ENCODE measurements around the gene KRT81. TPM values are rescaled to one million over a fixed set of nuclear protein-coding genes. Genes with fewer than 3 reads are reported as not detected.
"Not testable (repeated sequence)": the region's sequence is repeated elsewhere in the genome, so short reads cannot be mapped to it uniquely, and the experiment has no call there.

The KRT81 gene
- total and polyA plus RNA-seq, 10 donors = 0.05 to 0.37 TPM; not detected in 8

DNA sequence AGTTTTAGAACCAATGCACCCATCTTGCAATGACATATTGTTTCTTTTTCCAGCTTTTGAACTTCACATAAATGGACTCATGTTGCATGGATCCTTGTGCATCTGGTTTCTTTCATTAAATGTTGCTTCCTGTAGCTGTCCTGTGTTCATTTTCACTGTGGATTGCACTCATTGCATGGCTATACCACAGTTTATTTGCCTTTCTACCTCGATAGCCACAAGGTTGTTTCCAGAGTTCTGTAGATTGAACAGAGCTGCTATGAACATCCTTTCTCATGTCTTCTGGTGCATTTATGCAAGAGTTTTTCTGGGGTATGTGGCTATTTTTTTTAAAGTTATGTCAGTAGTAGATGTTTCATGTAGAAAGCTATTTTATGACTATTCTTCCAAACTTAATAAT, 3.5 kb upstream of the KRT81 start:
- intact Hi-C loops (cut with DNase I; ENCODE audit: low total_unique reads) = no loop called here
- DNase-seq = no peak
- Histone ChIP-seq H3K27me3 (replicated peaks in 1 of 7) (peaks cover 0 to 29% (median 0%) of the 10 kb centered on the region in 7 donors), H3K4me3 (no peak overlapping the region), H3K4me1 (no peaks in the 10 kb centered on the region), H3K9me3 (no peaks in the 10 kb centered on the region), H3K27ac (no peak overlapping the region), H3K36me3 (no peaks in the 10 kb centered on the region)
- WGBS, 5 donors = 33 to 53% (median 36%) methylated on average over 1 of the region's 1 CpG
- TF ChIP-seq POLR2A (IDR thresholded peaks at IDR 0.05) (no peak), POLR2AphosphoS5 (IDR thresholded peaks at IDR 0.05) (no peak)
- TF ChIP-seq, protein P1, sequence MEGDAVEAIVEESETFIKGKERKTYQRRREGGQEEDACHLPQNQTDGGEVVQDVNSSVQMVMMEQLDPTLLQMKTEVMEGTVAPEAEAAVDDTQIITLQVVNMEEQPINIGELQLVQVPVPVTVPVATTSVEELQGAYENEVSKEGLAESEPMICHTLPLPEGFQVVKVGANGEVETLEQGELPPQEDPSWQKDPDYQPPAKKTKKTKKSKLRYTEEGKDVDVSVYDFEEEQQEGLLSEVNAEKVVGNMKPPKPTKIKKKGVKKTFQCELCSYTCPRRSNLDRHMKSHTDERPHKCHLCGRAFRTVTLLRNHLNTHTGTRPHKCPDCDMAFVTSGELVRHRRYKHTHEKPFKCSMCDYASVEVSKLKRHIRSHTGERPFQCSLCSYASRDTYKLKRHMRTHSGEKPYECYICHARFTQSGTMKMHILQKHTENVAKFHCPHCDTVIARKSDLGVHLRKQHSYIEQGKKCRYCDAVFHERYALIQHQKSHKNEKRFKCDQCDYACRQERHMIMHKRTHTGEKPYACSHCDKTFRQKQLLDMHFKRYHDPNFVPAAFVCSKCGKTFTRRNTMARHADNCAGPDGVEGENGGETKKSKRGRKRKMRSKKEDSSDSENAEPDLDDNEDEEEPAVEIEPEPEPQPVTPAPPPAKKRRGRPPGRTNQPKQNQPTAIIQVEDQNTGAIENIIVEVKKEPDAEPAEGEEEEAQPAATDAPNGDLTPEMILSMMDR (IDR thresholded peaks at IDR 0.05 in 8 of 11, conservative IDR thresholded peaks at IDR 0.05 in 3 of 11) = no peak

DNA sequence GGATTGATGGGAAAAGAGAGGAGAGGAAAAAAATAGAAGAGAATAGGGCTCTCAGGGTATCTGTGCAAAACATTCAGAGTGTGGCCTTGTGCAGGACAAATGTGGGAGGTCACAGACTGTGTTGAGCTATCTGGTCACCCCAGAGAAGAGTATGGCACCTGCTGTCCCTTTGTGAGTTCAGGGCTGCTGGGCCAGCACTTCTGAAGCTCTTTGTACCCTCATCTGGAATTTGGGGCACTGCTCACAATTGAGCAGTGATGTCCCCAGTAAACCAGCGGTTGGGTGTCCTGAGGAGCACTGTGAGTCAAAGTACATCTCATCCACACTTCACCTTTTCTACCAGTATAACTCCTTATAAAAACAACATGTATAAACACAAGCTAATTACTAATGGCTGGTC, 2.6 kb upstream of the KRT81 start:
- Histone ChIP-seq H3K27me3 (replicated peaks in 1 of 7) (peaks cover 0 to 29% (median 0%) of the 10 kb centered on the region in 7 donors), H3K27ac (no peak overlapping the region), H3K4me1 (no peaks in the 10 kb centered on the region), H3K4me3 (no peak overlapping the region), H3K36me3 (no peaks in the 10 kb centered on the region), H3K9me3 (no peaks in the 10 kb centered on the region)
- no peak for DNase-seq
- WGBS, 5 donors = 84 to 100% (median 93%) methylated on average over 1 of the region's 1 CpG
- intact Hi-C loops (cut with DNase I; ENCODE audit: low total_unique reads) = no loop called here
- TF ChIP-seq POLR2AphosphoS5 (IDR thresholded peaks at IDR 0.05) (no peak), POLR2A (IDR thresholded peaks at IDR 0.05) (no peak)
- TF ChIP-seq, protein P1 (IDR thresholded peaks at IDR 0.05 in 8 of 11, conservative IDR thresholded peaks at IDR 0.05 in 3 of 11) = no peak

DNA sequence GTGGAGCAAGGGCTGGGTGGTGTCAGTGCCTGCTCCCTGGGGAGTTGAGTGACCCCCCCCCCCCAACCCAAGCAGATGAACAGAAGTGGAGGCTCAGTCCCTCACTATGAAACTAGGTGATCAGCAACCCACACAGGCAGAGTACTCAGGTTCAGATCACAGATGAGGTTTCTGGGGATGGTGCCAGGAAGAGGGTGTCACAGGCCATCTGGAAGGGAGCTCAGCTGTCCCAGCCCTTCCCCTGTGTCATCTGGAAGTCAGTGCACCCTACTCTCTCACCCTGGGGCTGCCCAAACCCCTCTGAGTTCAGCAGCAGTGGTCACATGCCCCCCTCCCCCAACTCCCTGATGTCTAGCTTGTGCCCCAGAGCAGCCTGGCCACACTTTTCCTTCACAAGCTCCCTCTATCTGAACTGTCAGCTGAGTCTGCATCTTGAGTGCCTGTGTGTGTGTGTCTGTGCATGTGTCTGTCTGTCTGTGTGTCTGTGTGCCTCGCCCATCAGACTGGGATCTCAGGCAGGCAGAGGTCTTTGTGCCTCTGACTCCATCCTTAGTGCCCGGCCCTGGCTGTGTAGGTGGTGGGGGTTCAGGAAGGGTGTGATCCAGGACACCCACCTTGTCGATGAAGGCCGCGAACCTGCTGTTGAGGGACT, 725 bp downstream of the KRT81 start:
- H3K4me3 ChIP-seq; H3K4me1 ChIP-seq; DNase-seq; H3K27ac ChIP-seq; H3K9me3 ChIP-seq; H3K36me3 ChIP-seq; intact Hi-C loops (cut with DNase I; ENCODE audit: low total_unique reads): not testable (repeated sequence)
- WGBS, 5 donors = no CpG with 5 or more reads among the region's 5 CpGs
- peaks cover 0 to 13% (median 0%) of the 10 kb centered on the region in 7 donors for H3K27me3 ChIP-seq (replicated peaks in 1 of 7)

DNA sequence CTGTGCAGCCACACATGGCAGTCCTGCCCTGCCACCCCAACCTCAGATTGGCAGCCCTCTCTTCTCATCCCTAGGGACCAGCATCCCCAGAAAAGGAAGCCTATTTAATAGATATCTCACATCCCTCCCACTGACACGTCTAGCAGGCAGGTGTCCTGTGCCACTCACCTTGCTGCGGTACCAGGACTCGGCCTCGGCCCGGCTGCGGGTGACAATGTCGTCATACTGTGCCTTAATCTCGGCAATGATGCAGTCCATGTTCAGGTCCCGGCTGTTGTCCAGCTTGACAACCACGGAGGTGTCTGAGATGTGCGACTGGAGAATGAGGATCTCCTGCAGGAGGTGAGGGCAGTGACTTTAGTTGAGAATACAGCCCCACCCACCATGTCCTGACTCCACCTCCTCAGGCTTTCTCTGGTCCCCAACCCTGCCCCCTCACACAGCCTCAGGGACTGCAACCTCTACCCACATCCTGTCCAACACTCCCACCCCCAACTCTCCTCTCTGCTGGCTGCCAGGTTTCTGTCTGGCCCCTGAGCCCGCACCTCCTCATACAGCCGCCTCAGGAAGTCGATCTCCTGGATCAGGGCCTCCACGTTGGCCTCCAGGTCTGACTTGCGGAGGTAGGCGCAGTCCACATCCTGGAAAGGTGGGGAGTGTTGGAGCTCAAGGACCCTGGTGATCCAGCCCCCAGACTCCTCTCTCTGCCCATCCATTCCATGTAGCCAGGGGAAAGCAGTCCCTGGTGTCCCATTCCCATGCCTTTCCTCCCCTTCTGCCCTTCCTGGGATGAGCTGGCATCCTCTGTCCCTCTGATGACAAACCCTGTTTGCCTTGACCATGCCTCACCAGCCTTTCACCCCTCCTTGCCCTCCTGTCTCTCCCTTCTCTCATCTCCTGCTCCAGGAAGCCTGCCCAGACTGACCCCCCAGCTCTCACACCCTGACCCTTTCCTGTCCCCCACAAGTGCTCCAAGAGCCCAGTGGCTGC, 3.2 kb downstream of the KRT81 start:
- H3K9me3 ChIP-seq; H3K36me3 ChIP-seq; intact Hi-C loops (cut with DNase I; ENCODE audit: low total_unique reads); H3K4me3 ChIP-seq; H3K4me1 ChIP-seq; H3K27ac ChIP-seq: not testable (repeated sequence)
- 56 to 62% (median 59%) methylated on average over 11 to 17 of the region's 17 CpGs for whole genome bisulfite sequencing, 5 donors
- DNase-seq = peak; percentile 61
- H3K27me3 ChIP-seq (replicated peaks in 1 of 7) = peaks cover 0 to 13% (median 0%) of the 10 kb centered on the region in 7 donors

DNA sequence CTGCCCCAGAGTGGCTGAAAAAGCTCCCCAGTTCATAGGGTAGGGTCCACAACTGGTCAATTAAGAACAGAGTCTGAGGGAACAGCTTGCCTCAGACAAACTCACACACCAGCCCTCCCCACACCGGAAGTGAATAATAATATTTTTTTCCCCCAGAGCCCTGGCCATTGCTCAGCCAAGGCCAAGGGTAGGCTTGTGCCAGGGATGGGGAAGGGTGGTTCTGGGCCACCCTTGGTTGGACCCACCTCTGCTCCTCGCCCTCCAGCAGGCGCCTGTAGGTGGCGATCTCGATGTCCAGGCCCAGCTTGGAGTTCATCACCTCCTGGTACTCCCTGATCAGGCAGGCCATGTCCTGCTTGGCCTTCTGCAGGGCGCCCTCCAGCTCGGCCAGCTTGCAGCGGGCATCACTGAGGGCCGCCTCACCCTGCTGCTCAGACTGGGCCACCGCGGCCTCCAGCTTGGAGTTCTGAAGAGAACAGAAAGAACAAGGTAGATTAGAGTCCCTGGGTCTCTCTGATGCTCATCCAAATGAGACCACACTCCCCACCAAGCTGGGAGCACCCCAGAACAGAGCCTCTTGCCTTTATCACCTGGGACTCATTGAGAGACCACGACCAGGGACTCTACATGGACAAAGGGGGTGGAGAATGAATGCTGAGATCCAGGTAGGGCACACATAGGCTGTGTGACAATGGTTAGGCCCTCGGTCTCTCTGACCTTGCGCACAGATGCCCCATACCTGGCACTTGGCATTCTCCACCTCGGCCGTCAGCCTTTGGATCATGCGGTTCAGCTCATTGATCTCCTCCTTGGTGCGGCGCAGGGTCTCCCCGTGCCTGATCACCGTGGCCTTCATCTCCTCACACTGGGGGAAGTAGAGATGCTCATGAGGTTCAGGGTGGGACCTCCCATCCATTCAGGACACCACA, 4.2 kb downstream of the KRT81 start:
- H3K27me3 ChIP-seq (replicated peaks in 1 of 7); H3K27ac ChIP-seq; H3K4me3 ChIP-seq; H3K4me1 ChIP-seq; intact Hi-C loops (cut with DNase I; ENCODE audit: low total_unique reads); H3K9me3 ChIP-seq; H3K36me3 ChIP-seq: not testable (repeated sequence)
- DNase-seq = peak; percentile 31
- WGBS, 5 donors = 80 to 94% (median 86%) methylated on average over 8 to 21 of the region's 21 CpGs

Measured in spleen (tissue), 11 donors.